ENCODE measurements around the gene FMO1.
"Not testable (repeated sequence)": the region's sequence is repeated elsewhere in the genome, so short reads cannot be mapped to it uniquely, and the experiment has no call there.

Gene FMO1

DNA sequence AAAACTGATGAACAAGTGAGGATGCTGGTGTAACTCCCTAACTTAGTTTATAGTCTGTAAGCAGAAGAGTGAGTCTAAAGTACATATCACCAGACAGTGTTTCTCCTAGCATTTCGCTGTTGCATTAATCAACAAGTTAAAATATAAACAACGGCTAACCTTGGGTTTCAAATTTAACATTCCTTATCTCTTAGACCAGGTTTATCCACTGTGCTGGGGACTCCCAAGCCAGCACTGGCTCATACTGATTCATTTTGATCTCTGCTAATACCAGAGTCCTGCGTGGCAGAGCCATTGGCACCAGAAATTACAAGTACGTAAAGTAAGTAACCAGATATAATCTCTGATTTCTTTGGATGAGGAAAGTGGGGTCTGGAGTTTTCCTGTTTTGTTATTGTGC, at the start of gene FMO1:
Gene FMO1, plus strand, starts transcription at position 193 of the 400 bp plus-strand sequence. CDS start 9,594 bp downstream, outside the sequence.
- DNase-seq (ENCODE audit: low read depth), result no peak

- no peak for DNase-seq (ENCODE audit: low read depth)
These were observed 44.0 kb upstream of the FMO1 start for GRCh38 chr1:171204296-171204695.

GRCh38 chr1:171206204-171206977, 41.9 kb upstream of the FMO1 start:
- no peak for DNase-seq (ENCODE audit: low read depth)

DNA sequence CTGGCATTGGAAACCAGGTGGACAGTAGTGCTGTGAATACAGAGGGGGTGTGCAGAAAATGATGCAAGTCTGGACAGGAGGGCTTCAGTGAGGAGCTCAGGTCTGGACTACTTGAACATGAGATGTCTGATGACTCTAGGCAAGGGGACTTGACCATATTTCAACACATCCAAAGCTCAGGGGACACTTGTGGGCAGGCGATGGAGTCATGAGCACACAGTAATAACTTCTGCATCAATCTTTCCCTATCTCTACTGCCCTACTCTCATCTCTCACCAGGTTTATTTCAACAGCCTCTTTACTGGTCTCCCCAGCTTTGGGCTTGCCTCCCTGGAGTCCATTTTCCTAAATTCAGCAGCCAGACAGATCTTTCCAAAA, 41.3 kb upstream of the FMO1 start:
- no peak for DNase-seq (ENCODE audit: low read depth)

- no peak for DNase-seq (ENCODE audit: low read depth)
These were observed 40.9 kb upstream of the FMO1 start for GRCh38 chr1:171207377-171207776.

DNA sequence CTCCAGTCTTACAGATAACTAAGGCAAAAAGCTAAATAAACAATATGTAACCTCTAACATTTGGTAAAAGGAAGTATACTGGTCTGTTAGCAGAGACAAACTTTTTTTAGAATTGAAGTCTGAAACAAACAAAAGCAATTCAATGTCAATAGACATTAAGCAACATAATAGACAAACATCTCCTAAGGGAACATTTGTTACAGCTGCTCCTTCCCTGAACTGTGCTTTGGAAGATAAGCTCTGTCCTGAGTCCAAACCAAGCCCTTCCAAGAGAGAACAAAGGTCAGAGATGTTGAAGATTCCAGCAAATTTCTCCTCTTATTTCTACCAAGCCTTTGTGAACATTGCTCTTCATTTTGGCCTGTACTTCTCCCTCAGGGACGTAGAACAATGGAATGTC, 37.9 kb upstream of the FMO1 start:
- DNase-seq (ENCODE audit: low read depth), result no peak

DNA sequence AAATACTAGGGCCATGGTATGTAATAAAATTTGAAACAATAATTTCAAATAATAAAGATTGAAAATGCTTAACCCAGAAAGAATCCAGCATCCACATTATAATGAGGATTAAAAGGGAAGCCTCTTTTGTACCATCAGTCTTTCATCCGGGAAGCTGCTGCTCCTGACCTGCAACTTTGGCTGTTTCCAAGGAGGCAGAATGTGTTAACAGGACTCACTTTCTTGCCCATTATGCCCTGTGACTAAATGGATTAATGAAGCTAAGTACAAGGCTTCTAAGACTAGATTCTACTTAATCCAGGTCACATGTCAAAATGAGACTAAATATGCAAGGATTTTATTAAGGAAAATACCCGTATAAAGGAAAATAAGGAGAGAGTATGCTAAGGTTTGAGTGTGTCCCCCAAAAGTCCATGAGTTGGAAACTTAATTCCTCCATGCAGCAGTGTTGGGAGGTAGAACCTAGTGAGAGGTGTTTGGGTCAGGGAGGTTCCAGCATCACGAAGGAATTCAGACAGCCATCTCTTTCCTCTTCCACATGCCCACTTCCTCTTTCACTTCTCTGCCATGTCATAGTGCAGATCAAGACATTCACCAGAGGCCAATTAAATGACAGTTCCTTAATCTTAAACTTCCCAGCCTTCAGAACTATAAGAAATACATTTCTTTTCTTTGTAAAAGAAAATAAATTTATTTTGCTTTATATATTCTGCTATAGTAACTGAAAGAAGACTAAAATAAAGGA, 35.5 kb upstream of the FMO1 start:
- DNase-seq (ENCODE audit: low read depth), result no peak

DNA sequence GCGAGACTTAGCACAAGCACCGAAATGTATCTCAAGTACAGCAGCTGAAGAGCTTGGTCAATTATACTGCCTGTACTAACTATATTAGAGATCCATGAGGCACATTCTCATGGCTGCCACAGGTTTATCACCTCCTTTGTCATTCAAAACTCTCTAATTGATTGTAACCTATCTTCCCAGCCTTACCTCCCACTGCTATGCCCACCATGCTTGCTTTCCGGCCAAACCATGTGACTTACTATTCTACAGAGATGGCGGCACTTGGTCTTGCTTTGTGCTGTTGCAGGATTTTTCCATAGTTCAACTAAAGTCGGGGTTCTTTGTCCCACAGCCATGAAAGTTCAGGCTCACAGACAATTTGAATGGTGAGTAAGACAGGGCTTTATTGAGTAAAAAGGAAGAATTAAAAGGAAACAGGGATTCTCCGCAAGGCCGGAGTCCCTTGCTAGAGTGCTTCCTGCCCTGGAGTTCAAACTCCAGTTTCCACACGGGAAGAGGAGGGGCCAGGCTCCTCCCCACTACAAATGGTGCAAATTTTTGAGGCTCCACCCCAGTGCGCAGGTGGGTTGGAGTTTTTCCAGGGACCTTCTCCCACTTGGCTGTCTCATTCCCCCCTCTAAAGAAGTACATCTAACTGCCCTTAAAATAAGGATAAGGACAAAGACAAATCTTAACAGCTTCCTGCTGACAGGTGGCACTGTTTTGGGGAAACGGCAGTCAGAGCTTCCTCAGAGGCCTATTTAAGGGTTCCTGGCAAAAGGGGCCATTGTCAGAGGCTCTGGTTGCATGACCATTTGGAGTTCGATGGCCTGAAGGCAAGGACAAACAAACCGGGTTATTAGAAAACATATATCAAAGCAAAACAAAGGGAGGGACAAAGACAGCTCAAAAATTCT, 34.5 kb upstream of the FMO1 start:
- DNase-seq (ENCODE audit: low read depth), result no peak

- DNase-seq (ENCODE audit: low read depth), result no peak
These were observed 30.4 kb upstream of the FMO1 start for GRCh38 chr1:171217658-171218443.

DNA sequence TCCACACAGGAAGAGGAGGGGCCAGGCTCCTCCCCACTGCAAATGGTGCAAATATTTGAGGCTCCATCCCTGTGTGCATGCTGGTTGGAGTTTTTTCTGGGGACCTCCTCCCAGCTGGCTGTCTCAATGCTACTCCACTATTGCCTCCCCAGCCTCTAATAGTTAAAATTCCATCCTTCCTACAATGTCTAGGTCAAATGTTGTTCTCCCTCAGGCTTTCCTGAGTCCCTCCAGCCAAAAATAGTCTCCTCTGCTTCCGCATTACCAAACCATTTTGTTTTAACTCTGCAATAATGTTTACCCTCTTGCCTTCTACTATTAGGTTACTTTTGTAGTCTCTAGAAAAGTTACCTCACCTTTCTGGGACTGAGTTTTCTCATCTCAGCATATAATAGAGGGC, 29.6 kb upstream of the FMO1 start:
- peak; percentile 78 for DNase-seq (ENCODE audit: low read depth)

DNA sequence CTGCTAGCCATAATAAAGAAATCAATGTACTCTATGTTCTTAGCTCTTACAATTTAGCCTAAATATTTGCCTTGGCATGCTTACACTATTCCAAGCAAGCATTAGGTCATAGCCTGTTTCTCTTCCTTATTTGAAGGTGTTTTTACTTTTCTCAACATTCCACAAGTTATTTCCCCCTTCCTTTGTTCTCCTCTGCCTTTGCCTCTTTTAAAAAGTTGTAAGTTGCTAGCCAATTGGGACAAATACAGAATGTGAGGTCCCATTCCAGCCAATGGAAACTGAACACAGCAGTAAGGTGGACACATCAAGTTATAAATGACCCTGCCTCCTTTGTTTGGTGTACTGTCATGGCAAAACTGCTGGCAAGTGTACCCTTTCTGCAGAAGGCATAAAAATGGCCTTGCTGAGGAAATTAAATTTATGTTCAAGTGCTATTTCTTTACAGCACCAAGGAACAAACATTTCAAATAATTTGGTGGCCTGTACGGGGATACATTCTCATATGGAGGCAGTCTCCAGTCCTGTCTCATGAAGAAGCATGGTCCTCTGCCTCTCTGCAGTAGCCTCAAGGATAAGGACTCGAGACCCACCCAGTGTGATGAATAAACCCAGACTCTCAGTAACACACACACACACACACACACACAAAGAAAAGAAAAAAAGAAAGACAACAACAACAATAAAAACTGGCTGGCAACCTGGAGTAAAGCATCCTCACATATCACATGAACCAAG, 28.8 kb upstream of the FMO1 start:
- peak; percentile 79 for DNase-seq (ENCODE audit: low read depth)

DNA sequence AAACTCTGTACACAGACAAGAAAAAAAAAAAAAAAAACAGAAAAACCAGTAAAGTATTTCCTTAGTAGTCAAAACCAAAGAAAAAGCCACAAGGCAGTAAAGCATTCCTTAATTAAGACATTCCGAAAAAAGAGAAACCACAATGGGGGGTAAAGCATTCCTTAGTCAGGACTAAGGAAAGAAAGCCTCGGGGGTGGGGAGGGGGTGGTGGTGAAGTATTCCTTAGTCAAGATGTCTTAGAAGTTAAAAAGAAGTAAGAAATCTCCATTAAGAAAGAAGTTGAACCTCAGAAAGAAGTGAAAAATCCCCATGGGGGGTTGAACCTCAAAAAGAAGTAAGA, 28.2 kb upstream of the FMO1 start:
- DNase-seq (ENCODE audit: low read depth), result peak; percentile 96

- peak; percentile 53 for DNase-seq (ENCODE audit: low read depth)
These were observed 27.7 kb upstream of the FMO1 start for GRCh38 chr1:171220581-171221054.

DNA sequence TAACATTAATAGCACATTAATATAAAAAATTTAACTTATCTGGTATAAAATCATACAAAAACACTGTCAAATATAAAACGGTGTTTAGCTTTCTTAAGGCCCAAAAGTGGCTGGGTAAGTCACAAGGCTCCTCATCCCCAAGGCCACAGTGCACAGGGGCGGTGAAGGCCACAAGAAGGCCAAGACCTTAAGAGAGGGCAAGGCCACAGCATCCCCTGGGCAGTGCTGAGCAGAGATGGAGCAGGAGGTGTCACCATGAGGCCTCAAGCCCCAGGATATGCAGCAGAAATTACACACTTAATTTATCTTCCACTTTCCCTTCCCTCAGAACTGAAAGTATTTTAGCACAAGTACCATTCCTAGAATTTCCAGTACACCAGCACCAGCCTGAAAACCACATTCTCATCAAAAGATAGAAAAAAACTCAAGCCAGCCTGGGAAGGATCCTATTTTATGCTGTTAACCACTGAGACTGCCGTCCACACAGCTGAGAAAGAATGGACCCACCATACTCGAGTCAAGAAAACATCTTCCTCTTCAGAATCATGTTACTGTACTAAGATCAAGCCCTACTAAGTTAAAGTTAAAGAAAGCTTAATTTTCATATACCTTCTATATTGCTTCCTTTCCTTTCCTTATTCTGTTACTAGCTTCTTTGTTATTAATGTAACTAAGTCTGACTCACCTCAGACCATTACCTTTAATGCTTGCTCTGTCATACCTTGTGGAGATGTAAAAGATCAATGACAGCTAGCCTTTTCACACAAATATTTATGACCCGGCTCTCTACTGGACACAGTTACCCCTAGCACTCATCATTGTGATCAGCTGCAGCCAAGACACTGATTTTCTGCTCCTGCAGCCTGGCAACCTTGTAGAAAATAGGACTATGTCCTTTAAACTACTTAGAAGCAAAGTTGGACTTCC, 26.4 kb upstream of the FMO1 start:
- peak; percentile 76 for DNase-seq (ENCODE audit: low read depth)

DNA sequence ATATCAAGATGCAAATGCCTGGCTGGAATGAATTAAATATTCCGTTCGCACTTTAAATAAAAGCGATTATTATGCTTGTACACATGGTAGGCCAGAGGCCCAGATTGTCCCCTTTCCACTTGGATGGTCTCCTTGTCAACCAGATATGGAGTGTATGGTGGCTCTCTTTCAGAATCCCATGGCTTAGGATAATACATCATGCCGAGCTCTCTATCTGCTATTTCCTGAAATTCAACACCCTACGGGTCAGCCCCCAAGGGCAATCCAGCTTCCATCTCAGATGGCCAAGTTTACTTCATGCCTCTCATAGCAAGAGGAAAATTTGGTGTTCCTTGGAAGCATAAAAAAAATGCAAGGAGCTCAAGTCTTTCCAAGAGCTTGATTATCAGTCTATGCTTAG, 25.4 kb upstream of the FMO1 start:
- DNase-seq (ENCODE audit: low read depth), result peak; percentile 82

GRCh38 chr1:171224257-171224656, 24.0 kb upstream of the FMO1 start:
- DNase-seq (ENCODE audit: low read depth), result not testable (repeated sequence)

DNA sequence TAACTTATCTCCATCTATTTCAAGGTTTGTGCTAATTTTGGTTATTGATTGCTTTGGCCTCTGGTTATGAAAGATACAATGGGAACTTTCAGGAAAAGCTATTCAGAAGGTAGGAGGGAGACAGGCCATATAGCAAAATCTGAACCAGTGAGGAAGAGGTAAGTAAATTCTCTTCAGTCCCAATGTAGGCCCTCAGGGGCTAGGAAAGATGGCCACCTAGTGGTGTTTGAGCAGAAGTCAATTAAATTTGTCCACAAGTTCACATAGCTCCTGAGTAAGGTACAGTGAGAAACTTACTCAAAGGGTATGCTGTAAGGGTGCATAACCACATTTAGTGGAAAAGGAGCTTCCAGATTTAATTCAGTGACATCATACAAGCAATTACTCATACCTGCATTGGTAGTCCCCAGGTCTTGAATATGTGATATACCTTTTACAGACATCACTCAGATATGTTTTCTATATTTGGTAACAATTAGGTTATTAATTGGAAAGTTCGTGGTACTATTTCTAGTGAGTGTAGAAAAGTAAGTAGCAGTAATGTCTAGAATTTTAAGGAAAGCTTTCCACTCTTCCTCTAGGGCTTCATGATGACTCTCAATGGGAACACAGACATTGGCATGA, 21.4 kb upstream of the FMO1 start:
- peak; percentile 82 for DNase-seq (ENCODE audit: low read depth)

GRCh38 chr1:171231326-171231725, 17.0 kb upstream of the FMO1 start:
- no peak for DNase-seq (ENCODE audit: low read depth)

DNA sequence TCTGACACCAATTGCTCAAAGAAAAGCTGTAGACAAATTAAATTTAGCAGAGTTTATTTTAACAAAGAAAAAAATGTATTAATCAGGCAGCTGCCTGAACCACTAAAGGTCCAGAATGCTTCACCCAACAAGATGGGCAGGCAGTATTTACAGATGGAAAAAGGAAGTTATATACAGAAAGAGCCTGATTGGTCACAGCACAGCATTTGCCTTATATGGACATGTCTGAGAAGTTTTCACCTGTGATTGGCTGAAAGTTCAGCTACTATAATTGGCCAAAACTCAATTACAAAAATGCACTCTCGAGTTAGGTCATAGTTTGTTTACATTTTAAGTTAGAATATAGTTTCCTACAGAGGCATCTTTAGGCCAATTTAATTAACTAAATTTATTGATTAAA, 15.1 kb upstream of the FMO1 start:
- DNase-seq (ENCODE audit: low read depth), result no peak

All from EH (cell line).